Trophoblast cell (in vitro differentiated cells and primary cell): ENCODE measurements around the gene MCF2L2.
A peak's percentile ranks its signal among the peaks of the same experiment; 100 is the strongest.

ENCODE experiments used
- DNase-seq, 2 donors: peaks; one replicate each; pipeline ENCODE4 v3.0.0-alpha.2; 2016
- H2AFZ ChIP-seq: 2 replicates; pipeline ENCODE4 v1.6.1; 2013; ENCODE audit warnings: low read length, moderate library complexity, mild to moderate bottlenecking; ENCODE audit not compliant: insufficient read depth, poor library complexity
- H2AK5ac ChIP-seq: 2 replicates; pipeline ENCODE4 v1.6.1; 2013; ENCODE audit warnings: mild to moderate bottlenecking, low read length
- H2BK120ac ChIP-seq: 2 replicates; pipeline ENCODE4 v1.6.1; 2013; ENCODE audit warnings: low read length, mild to moderate bottlenecking, moderate library complexity; ENCODE audit not compliant: insufficient read depth, poor library complexity
- H2BK12ac ChIP-seq: 2 replicates; pipeline ENCODE4 v1.6.1; 2013; ENCODE audit warnings: mild to moderate bottlenecking, low read length, moderate library complexity
- H2BK5ac ChIP-seq: 2 replicates; pipeline ENCODE4 v1.6.1; 2013; ENCODE audit warnings: low read length, low read depth, moderate library complexity, mild to moderate bottlenecking; ENCODE audit not compliant: poor library complexity
- H3K14ac ChIP-seq: 2 replicates; pipeline ENCODE4 v1.6.1; 2013; ENCODE audit warnings: mild to moderate bottlenecking, low read length
- H3K18ac ChIP-seq: 2 replicates; pipeline ENCODE4 v1.6.1; 2013; ENCODE audit warnings: mild to moderate bottlenecking, low read length
- H3K23ac ChIP-seq: 2 replicates; pipeline ENCODE4 v1.6.1; 2013; ENCODE audit warnings: low read length
- H3K27ac ChIP-seq: 2 replicates; pipeline ENCODE4 v1.5.1; 2013; ENCODE audit warnings: low read depth, mild to moderate bottlenecking, inconsistent platforms, low read length, moderate library complexity
- H3K27me3 ChIP-seq: 2 replicates; pipeline ENCODE4 v1.6.1; 2013; ENCODE audit warnings: inconsistent platforms, mild to moderate bottlenecking, low read length, moderate library complexity; ENCODE audit not compliant: insufficient read depth
- H3K36me3 ChIP-seq, 2 experiments: 1 replicate in 1 of 2; 2 replicates in 1 of 2; pipeline ENCODE4 v1.6.1; 2013; ENCODE audit warnings: low read length in 2 of 2, mild to moderate bottlenecking in 2 of 2, moderate library complexity in 1 of 2; ENCODE audit not compliant: insufficient read depth in 2 of 2, control insufficient read depth in 1 of 2
- H3K4ac ChIP-seq: 2 replicates; pipeline ENCODE4 v1.6.1; 2013; ENCODE audit warnings: low read depth, mild to moderate bottlenecking, low read length, moderate library complexity
- H3K4me1 ChIP-seq, 2 experiments: 1 replicate in 1 of 2; 2 replicates in 1 of 2; pipeline ENCODE4 v1.6.1; 2013; ENCODE audit warnings: low read length in 2 of 2, mild to moderate bottlenecking in 2 of 2, moderate library complexity in 1 of 2; ENCODE audit not compliant: insufficient read depth in 2 of 2, control insufficient read depth in 1 of 2
- H3K4me2 ChIP-seq: 2 replicates; pipeline ENCODE4 v1.6.1; 2013; ENCODE audit warnings: inconsistent platforms, mild to moderate bottlenecking, low read length, moderate library complexity
- H3K4me3 ChIP-seq: 2 replicates; pipeline ENCODE4 v1.5.1; 2013; ENCODE audit warnings: mild to moderate bottlenecking, low read depth, low read length, inconsistent platforms
- H3K79me1 ChIP-seq: one replicate; pipeline ENCODE4 v1.6.1; 2013; ENCODE audit warnings: low read length
- H3K79me2 ChIP-seq: 2 replicates; pipeline ENCODE4 v1.6.1; 2013; ENCODE audit warnings: low read length, mild to moderate bottlenecking; ENCODE audit not compliant: control insufficient read depth, insufficient read depth, poor library complexity
- H3K9ac ChIP-seq: 2 replicates; pipeline ENCODE4 v1.6.1; 2013; ENCODE audit warnings: mild to moderate bottlenecking, low read length
- H3K9me3 ChIP-seq: 2 replicates; pipeline ENCODE4 v1.6.1; 2013; ENCODE audit warnings: low read depth, mild to moderate bottlenecking, control low read depth, inconsistent platforms, low read length; ENCODE audit not compliant: insufficient read depth
- H4K12ac ChIP-seq: 2 replicates; pipeline ENCODE4 v1.6.1; 2013; ENCODE audit warnings: low read depth, mild to moderate bottlenecking, low read length, moderate library complexity
- H4K8ac ChIP-seq: 2 replicates; pipeline ENCODE4 v1.6.1; 2013; ENCODE audit warnings: low read depth, mild to moderate bottlenecking, low read length, moderate library complexity
- H4K91ac ChIP-seq: one replicate; pipeline ENCODE4 v1.6.1; 2013; ENCODE audit warnings: low read depth, mild to moderate bottlenecking, low read length, moderate library complexity
- WGBS: extraction: QIAGEN DNeasy Blood & Tissue Kit; methylation state at CpG from one replicate; pipeline ENCODE4 v1.1.7; 2013; ENCODE audit warnings: missing lambda C conversion rate; ENCODE audit not compliant: insufficient read length, insufficient coverage; ENCODE audit errors: extremely low coverage; 5-methylcytosine and 5-hydroxymethylcytosine counted together

MCF2L2 gene

DNA sequence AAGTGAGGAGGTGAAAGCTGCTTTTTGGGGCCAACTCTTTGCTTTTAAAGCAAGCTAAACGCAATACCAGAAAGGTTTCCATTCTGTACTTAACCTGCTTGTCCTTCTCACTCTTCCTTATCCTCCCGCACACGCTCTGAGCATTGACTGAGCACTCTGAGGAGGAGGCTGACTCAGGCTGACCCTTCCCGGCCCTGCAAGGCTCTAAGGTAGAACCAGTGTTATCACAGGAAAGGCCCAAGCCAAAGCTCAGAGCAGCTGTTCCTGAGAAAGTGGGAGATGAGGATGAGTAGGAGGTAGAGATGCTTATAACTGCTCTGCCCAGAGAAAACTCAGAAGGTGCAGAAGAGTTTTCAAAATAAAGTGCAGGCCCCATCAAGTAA is 173.1 kb downstream of the MCF2L2 start:
- WGBS, result no CpG with 5 or more reads among the region's 4 CpGs
- H3K36me3 ChIP-seq, result peaks cover 0 to 1% of the 10 kb centered on the region in 2 experiments

DNA sequence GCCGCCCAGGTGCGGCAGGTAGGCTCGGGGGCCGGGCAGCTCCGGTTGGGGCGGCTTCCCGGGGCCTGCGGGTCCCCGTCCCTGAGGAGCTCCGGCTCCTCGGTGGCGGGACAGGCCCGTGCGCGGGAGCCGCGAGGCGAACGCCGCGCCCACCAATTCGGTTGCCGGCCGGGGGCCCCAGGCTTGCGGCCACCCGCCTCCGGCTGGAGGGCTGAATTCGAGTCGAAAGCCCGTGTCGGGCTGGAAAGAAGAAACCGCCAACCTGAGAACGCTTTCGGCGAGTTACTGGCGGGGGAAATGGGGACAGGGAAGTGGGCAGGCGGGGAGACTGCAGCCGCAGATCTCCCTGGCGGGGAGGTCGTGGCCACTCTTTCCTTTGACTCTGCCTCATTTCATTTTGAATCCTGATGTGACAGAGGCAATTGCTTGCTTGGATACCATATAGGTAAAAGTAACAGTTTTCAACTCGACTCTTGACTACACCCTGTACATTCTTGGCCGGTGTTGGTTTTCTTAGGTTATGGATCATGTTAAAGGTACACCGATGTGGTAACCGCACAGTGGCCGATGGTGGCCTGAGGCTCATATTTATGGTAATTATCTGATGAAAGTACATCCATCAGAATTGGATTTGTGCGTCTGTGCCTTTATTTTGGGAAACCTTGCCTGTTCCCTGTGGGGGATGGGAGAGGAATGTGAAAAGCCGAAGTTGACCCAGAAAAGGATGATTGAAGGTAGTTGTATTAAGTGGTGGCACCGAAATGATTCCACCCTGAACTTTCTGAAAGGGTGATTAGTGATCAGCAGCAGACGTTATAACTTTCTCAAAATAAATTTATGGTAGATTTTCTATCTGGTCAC is 173.7 kb downstream of the MCF2L2 start:
- peak overlapping the region; percentile 92 for H2AFZ ChIP-seq
- no peak overlapping the region for H2AK5ac ChIP-seq
- peak overlapping the region; percentile 97 for H3K18ac ChIP-seq
- H4K91ac ChIP-seq, result peak overlapping the region; percentile 97
- H3K4ac ChIP-seq, result peak overlapping the region; percentile 97
- H3K4me3 ChIP-seq, result peak overlapping the region; percentile 94
- H3K23ac ChIP-seq, result no peak overlapping the region
- peak overlapping the region; percentile 97 for H4K8ac ChIP-seq
- H2BK120ac ChIP-seq, result peak overlapping the region; percentile 94
- H2BK12ac ChIP-seq, result peak overlapping the region; percentile 39
- H3K36me3 ChIP-seq, result peaks cover 0 to 1% of the 10 kb centered on the region in 2 experiments
- peak overlapping the region; percentile 96 for H3K4me2 ChIP-seq
- peak overlapping the region; percentile 79 for H3K27ac ChIP-seq
- no CpG with 5 or more reads among the region's 49 CpGs for WGBS
- H4K12ac ChIP-seq, result peak overlapping the region; percentile 67
- H3K9me3 ChIP-seq, result no peaks in the 10 kb centered on the region
- peaks cover 0 to 3% of the 10 kb centered on the region in 2 experiments for H3K4me1 ChIP-seq
- peak overlapping the region; percentile 86 for H3K14ac ChIP-seq
- H3K9ac ChIP-seq, result peak overlapping the region; percentile 91
- H2BK5ac ChIP-seq, result peak overlapping the region; percentile 81
- H3K79me1 ChIP-seq, result peaks cover 15% of the 10 kb centered on the region
- peaks cover 13% of the 10 kb centered on the region for H3K79me2 ChIP-seq
- DNase-seq, result peak; percentile 27 to 62
- H3K27me3 ChIP-seq, result no peaks in the 10 kb centered on the region

More for the DNA sequence above, 173.1 kb downstream of the MCF2L2 start:
- no peak for DNase-seq
- Histone ChIP-seq H2BK12ac (no peak overlapping the region), H3K9ac (no peak overlapping the region), H4K91ac (no peak overlapping the region), H3K23ac (peak overlapping the region; percentile 91), H3K4me2 (peak overlapping the region; percentile 96), H3K4me3 (no peak overlapping the region), H3K79me1 (peaks cover 15% of the 10 kb centered on the region), H2AFZ (no peak overlapping the region), H2BK5ac (no peak overlapping the region), H2AK5ac (no peak overlapping the region), H4K12ac (no peak overlapping the region), H3K27ac (no peak overlapping the region), H3K27me3 (no peaks in the 10 kb centered on the region), H4K8ac (no peak overlapping the region), H3K4me1 (peaks cover 0 to 3% of the 10 kb centered on the region in 2 experiments), H3K4ac (no peak overlapping the region), H3K79me2 (peaks cover 13% of the 10 kb centered on the region), H3K14ac (no peak overlapping the region), H3K9me3 (no peaks in the 10 kb centered on the region), H3K18ac (no peak overlapping the region), H2BK120ac (no peak overlapping the region)

DNA sequence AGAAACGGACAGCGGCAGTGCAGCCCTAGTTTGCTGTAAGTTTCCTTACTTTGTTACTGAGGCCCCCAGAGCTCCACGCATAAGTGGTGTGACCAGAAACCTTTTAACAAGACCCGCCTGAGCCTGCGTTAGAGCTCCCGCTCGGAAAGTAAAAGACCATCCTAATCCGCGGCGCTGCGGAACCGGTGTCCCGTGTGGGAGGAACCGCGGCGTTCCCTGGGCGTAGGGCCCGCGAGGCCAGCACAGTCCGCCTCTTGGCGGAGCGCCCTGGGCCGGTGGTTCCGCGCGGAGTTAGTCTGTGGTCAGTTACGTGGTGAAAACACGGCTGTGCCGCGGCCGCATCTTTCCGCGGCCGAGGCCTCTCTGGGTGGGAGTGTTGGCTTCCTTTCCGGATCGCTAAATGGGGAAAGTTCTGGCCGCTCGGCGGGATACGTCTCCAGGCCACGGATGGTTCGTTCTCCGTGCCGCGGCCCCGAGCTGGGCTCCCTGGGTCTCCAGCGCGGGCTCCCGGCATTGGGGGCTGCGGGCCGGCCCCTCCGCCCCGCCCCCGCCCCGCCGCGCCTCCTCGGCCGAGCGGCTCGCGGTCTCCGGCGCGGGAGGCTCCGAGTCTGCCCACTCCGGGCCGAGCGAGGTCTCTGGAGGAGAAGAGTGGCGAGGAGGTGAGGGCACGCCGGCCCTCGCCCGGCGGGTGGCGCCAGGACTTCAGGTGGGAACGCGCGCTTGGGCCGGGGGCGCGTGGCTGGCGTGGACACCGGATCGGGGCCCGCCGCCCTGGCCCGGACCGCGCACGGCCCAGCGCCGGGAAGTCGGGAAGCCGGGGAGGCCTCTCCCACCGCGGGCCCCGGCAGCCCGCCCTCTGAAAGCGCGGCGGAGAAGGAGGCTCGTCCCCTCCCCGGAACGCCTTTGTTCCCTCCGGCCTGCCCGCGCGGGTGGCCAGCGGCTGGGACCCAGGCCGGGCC is 174.6 kb downstream of the MCF2L2 start:
- Histone ChIP-seq H3K14ac (peak overlapping the region; percentile 86), H3K36me3 (peaks cover 0 to 1% of the 10 kb centered on the region in 2 experiments), H3K27ac (peak overlapping the region; percentile 79), H2AK5ac (peak overlapping the region; percentile 11), H3K4me1 (peaks cover 0 to 3% of the 10 kb centered on the region in 2 experiments), H3K9ac (peak overlapping the region; percentile 96), H4K12ac (peak overlapping the region; percentile 73), H2BK12ac (peak overlapping the region; percentile 73), H2AFZ (peak overlapping the region; percentile 94), H3K4ac (peak overlapping the region; percentile 97), H3K27me3 (no peaks in the 10 kb centered on the region), H4K8ac (peak overlapping the region; percentile 97), H3K23ac (peak overlapping the region; percentile 2), H3K4me2 (peak overlapping the region; percentile 96), H3K18ac (peak overlapping the region; percentile 97), H2BK5ac (peak overlapping the region; percentile 81), H4K91ac (peak overlapping the region; percentile 97), H3K79me2 (peaks cover 13% of the 10 kb centered on the region), H3K4me3 (peak overlapping the region; percentile 94), H3K9me3 (no peaks in the 10 kb centered on the region), H3K79me1 (peaks cover 15% of the 10 kb centered on the region), H2BK120ac (peak overlapping the region; percentile 94)
- WGBS, result no CpG with 5 or more reads among the region's 111 CpGs
- DNase-seq, result peak; percentile 12 to 56

DNA sequence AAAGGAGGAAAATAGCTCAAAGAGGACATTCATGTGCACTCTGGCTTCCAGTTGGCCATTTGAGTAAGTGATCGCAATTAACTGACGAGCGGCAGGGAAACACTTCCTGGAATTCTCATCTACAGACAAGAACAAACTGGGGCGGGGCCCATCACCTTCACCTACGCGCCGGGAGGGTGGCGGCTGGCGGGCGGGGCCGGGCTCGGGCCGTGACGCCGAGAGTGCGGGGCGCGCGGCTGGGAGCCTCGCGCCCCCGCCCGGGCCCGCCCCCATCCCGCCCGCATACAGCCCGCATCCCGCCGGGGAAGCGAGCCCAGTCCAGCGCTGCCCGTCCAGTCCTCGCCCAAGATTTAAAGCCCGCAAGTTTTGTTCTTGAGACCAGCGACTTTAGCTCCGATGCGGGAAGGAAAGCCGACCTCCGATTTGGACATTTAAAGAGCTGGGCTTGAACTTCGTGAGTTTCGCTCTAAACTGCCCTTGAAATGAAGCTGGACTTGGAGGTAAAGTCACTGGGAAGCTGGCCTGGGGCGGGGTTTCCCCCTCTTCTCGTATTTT is 175.4 kb downstream of the MCF2L2 start, which contains the start of gene B3GNT5:
B3GNT5 (plus strand) TSS at position 281 of the 555 bp plus-strand sequence. CDS start 16,546 bp downstream, outside the sequence.
- peak within 1 kb of the TSS; percentile 97 for H4K8ac ChIP-seq
- peaks cover 0 to 3% of the 10 kb centered on the region in 2 experiments for H3K4me1 ChIP-seq
- H3K4me3 ChIP-seq, result peak within 1 kb of the TSS; percentile 94
- peaks cover 15% of the 10 kb centered on the region for H3K79me1 ChIP-seq
- peak within 1 kb of the TSS; percentile 73 for H2BK12ac ChIP-seq
- peaks cover 13% of the 10 kb centered on the region for H3K79me2 ChIP-seq
- peak within 1 kb of the TSS; percentile 94 for H2BK120ac ChIP-seq
- peak within 1 kb of the TSS; percentile 11 for H2AK5ac ChIP-seq
- peak within 1 kb of the TSS; percentile 97 for H3K18ac ChIP-seq
- peak within 1 kb of the TSS; percentile 73 for H4K12ac ChIP-seq
- no peaks in the 10 kb centered on the region for H3K27me3 ChIP-seq
- peak within 1 kb of the TSS; percentile 96 for H3K4me2 ChIP-seq
- H2BK5ac ChIP-seq, result peak within 1 kb of the TSS; percentile 81
- H3K9me3 ChIP-seq, result no peaks in the 10 kb centered on the region
- no CpG with 5 or more reads among the region's 43 CpGs for WGBS
- peak within 1 kb of the TSS; percentile 94 for H2AFZ ChIP-seq
- peak within 1 kb of the TSS; percentile 97 for H3K4ac ChIP-seq
- peak within 1 kb of the TSS; percentile 79 for H3K27ac ChIP-seq
- peak within 1 kb of the TSS; percentile 97 for H4K91ac ChIP-seq
- peak within 1 kb of the TSS; percentile 86 for H3K14ac ChIP-seq
- peaks cover 0 to under 1% of the 10 kb centered on the region in 2 experiments for H3K36me3 ChIP-seq
- H3K23ac ChIP-seq, result peak within 1 kb of the TSS; percentile 2
- peak within 1 kb of the TSS; percentile 96 for H3K9ac ChIP-seq
- DNase-seq, result peak; percentile 92 to 95
